GM23338 (cell line): ENCODE results near the gene PTPN9. TPM values are rescaled to one million over a fixed set of nuclear protein-coding genes. Genes with fewer than 3 reads are reported as not detected.

Experiments
- ATAC-seq: fragments of 200-7000 bp; cut with Tn5 transposase; 3 replicates; pipeline ENCODE4 v1.9.1; 2020
- DNase-seq: peaks from one replicate; pipeline ENCODE4 v3.0.0-alpha.2; 2015; ENCODE audit warnings: low spot score
- H2AFZ ChIP-seq: fragments of 200-600 bp; sonication (generic); 2 replicates; pipeline ENCODE4 v1.8.0; 2016; ENCODE audit warnings: antibody characterized with exemption, mild to moderate bottlenecking, moderate library complexity
- H3F3A ChIP-seq: fragments of 200-600 bp; sonication (generic); replicated peaks from 2 replicates; pipeline ENCODE4 v1.8.0; 2017; ENCODE audit warnings: antibody characterized with exemption, mixed run types, low read depth
- H3K27ac ChIP-seq: fragments of 200-600 bp; sonication (generic); 2 replicates; pipeline ENCODE4 v1.6.1; 2016; ENCODE audit warnings: low read depth
- H3K27me3 ChIP-seq: fragments of 200-600 bp; sonication (generic); 2 replicates; pipeline ENCODE4 v1.8.0; 2016; ENCODE audit warnings: mild to moderate bottlenecking, mixed run types, moderate library complexity; ENCODE audit not compliant: insufficient read depth
- H3K36me3 ChIP-seq: fragments of 200-600 bp; sonication (generic); 2 replicates; pipeline ENCODE4 v1.8.0; 2016; ENCODE audit warnings: mild to moderate bottlenecking; ENCODE audit not compliant: insufficient read depth
- H3K4me1 ChIP-seq: fragments of 200-600 bp; sonication (generic); 2 replicates; pipeline ENCODE4 v1.8.0; 2016; ENCODE audit warnings: mild to moderate bottlenecking, moderate library complexity; ENCODE audit not compliant: insufficient read depth
- H3K4me2 ChIP-seq: fragments of 200-600 bp; sonication (generic); 2 replicates; pipeline ENCODE4 v1.7.1; 2017; ENCODE audit warnings: mixed run types
- H3K4me3 ChIP-seq: fragments of 200-600 bp; sonication (generic); 2 replicates; pipeline ENCODE4 v1.6.1; 2016; ENCODE audit warnings: mixed run types
- H3K79me2 ChIP-seq: fragments of 200-600 bp; sonication (generic); replicated peaks from 2 replicates; pipeline ENCODE4 v1.8.0; 2017; ENCODE audit warnings: mild to moderate bottlenecking; ENCODE audit not compliant: insufficient read depth
- H3K9me2 ChIP-seq: fragments of 200-600 bp; sonication (generic); 2 replicates; pipeline ENCODE4 v1.8.0; 2017; ENCODE audit not compliant: insufficient read depth
- H4K20me1 ChIP-seq: fragments of 200-600 bp; sonication (generic); replicated peaks from 2 replicates; pipeline ENCODE4 v1.8.0; 2017; ENCODE audit warnings: mild to moderate bottlenecking; ENCODE audit not compliant: insufficient read depth
- H3K27ac Mint-ChIP-seq: 2 replicates; pipeline ENCODE4 v1.8.0; 2020; ENCODE audit warnings: inconsistent platforms, mild to moderate bottlenecking, moderate library complexity, mixed read lengths
- H3K27me3 Mint-ChIP-seq: 3 replicates; pipeline ENCODE4 v1.8.0; 2022; ENCODE audit warnings: low read depth, mild to moderate bottlenecking, moderate library complexity, mixed read lengths, inconsistent platforms; ENCODE audit not compliant: insufficient read depth, poor library complexity
- H3K36me3 Mint-ChIP-seq: 3 replicates; pipeline ENCODE4 v1.8.0; 2021; ENCODE audit warnings: low read depth, mild to moderate bottlenecking, inconsistent platforms, moderate library complexity, mixed read lengths
- H3K4me1 Mint-ChIP-seq: 3 replicates; pipeline ENCODE4 v1.8.0; 2020; ENCODE audit warnings: mild to moderate bottlenecking, inconsistent platforms, mixed read lengths
- H3K4me3 Mint-ChIP-seq: 3 replicates; pipeline ENCODE4 v1.8.0; 2021; ENCODE audit warnings: moderate library complexity, mild to moderate bottlenecking, inconsistent platforms, mixed read lengths
- H3K9me3 Mint-ChIP-seq: 3 replicates; pipeline ENCODE4 v1.8.0; 2020; ENCODE audit warnings: moderate library complexity, mild to moderate bottlenecking, inconsistent platforms, mixed read lengths
- CREB1 ChIP-seq: fragments of 250-450 bp; sonication (Bioruptor Pico); IDR thresholded peaks from 2 replicates; pipeline ENCODE4 v1.5.0; 2020; ENCODE audit warnings: low read depth, mild to moderate bottlenecking, moderate library complexity
- EZH2phosphoT487 ChIP-seq: fragments of 200-600 bp; sonication (generic); IDR thresholded peaks from one replicate; pipeline ENCODE4 v1.8.1; 2018; ENCODE audit warnings: antibody characterized with exemption; ENCODE audit not compliant: unreplicated experiment
- JUNB ChIP-seq: IDR thresholded peaks from one replicate; pipeline ENCODE4 v1.6.1; 2016; ENCODE audit warnings: antibody characterized with exemption; ENCODE audit not compliant: unreplicated experiment
- NANOG ChIP-seq: IDR thresholded peaks from 2 replicates; pipeline ENCODE4 v1.6.1; 2016; ENCODE audit warnings: antibody characterized with exemption, borderline replicate concordance
- STAT1 ChIP-seq: IDR thresholded peaks from one replicate; pipeline ENCODE4 v1.6.1; 2016; ENCODE audit warnings: antibody characterized with exemption; ENCODE audit not compliant: unreplicated experiment
- ZNF331 ChIP-seq: fragments of 250-450 bp; sonication (Bioruptor Pico); IDR thresholded peaks from 2 replicates; pipeline ENCODE4 v1.5.0; 2020; ENCODE audit warnings: low read depth, mild to moderate bottlenecking, moderate library complexity
- polyA plus RNA-seq: library from polyadenylated mRNA; unstranded; fragments of >200 nt; fragmentation: Nextera tagmentation; extraction: Ambion mirVana; gene quantifications from 2 replicates; pipeline ENCODE4 v1.2.1, GENCODE V29; 2016
- total RNA-seq: library from RNA; depleted of rRNA; stranded (reverse); fragments of >200 nt; shearing (Covaris generic); gene quantifications from 2 replicates; pipeline ENCODE4 v1.2.3, GENCODE V29; 2014
- TF ChIP-seq, protein P1 (sequence below), 2 experiments: fragments of 200-600 bp in 1 of 2; sonication (generic) in 1 of 2; conservative IDR thresholded peaks; 2 replicates each; pipeline versions ENCODE4 v1.5.1 to v1.6.1; 2016 to 2017; ENCODE audit warnings: antibody characterized with exemption in 2 of 2, low read depth in 2 of 2, mild to moderate bottlenecking in 2 of 2, moderate library complexity in 1 of 2
- TF ChIP-seq, protein P2 (sequence below): IDR thresholded peaks from 2 replicates; pipeline ENCODE4 v1.6.1; 2016; ENCODE audit warnings: antibody characterized with exemption

The PTPN9 gene
- total and polyA plus RNA-seq, 2 experiments from 2014 or later = 12.1 to 32.7 TPM

DNA sequence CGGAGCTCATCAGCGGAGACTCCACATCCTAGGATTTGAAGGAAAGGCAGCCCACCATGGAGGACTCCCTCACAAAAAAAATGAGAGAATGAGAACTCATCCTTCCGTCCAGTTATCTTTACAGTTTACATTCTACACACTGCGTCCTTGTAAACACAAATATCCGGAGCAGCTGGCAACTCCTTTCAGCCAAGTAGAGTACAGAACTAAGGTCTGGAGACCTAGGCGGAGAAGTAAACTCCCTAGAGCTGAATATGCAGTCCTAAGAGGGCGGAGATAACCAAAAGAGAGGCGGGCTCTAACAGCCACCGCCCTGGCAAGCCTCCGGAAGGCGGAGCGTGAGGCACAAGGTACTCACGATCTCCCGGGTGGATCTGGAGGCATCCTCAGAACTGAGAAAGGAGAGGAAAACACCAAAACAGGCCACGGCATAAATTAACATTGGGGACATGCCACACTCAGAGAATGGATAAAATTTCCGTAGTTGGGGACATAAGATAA, 126.7 kb downstream of the PTPN9 start:
- H3K4me1 Mint-ChIP-seq = peaks cover 19% of the 10 kb centered on the region; the same call in 2 of the 3 replicates
- TF ChIP-seq, protein P1, sequence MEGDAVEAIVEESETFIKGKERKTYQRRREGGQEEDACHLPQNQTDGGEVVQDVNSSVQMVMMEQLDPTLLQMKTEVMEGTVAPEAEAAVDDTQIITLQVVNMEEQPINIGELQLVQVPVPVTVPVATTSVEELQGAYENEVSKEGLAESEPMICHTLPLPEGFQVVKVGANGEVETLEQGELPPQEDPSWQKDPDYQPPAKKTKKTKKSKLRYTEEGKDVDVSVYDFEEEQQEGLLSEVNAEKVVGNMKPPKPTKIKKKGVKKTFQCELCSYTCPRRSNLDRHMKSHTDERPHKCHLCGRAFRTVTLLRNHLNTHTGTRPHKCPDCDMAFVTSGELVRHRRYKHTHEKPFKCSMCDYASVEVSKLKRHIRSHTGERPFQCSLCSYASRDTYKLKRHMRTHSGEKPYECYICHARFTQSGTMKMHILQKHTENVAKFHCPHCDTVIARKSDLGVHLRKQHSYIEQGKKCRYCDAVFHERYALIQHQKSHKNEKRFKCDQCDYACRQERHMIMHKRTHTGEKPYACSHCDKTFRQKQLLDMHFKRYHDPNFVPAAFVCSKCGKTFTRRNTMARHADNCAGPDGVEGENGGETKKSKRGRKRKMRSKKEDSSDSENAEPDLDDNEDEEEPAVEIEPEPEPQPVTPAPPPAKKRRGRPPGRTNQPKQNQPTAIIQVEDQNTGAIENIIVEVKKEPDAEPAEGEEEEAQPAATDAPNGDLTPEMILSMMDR (conservative IDR thresholded peaks at IDR 0.05; ENCODE audit: low read depth in 2 of 2) = no peak
- TF ChIP-seq JUNB (no peak), NANOG (no peak), ZNF331 (CRISPR knock-in tag) (no peak)
- peak overlapping the region; percentile 86 for H3K4me3 ChIP-seq
- no peak overlapping the region for H2AFZ ChIP-seq
- peaks cover 19% of the 10 kb centered on the region for H3K27me3 Mint-ChIP-seq
- DNase-seq = peak; percentile 89
- no peaks in the 10 kb centered on the region for H3K27me3 ChIP-seq
- peaks cover 21% of the 10 kb centered on the region for H3K4me1 ChIP-seq
- peaks cover 17% of the 10 kb centered on the region for H3F3A ChIP-seq
- peaks cover 2% of the 10 kb centered on the region for H3K36me3 Mint-ChIP-seq
- ATAC-seq = peak; percentile 11
- peak overlapping the region; percentile 81 for H3K4me2 ChIP-seq
- H3K9me3 Mint-ChIP-seq = no peaks in the 10 kb centered on the region; the same call in 2 of the 3 replicates
- peak overlapping the region; percentile 96 for H3K4me3 Mint-ChIP-seq
- H4K20me1 ChIP-seq = peaks cover 21% of the 10 kb centered on the region
- peak overlapping the region; percentile 100 for H3K27ac Mint-ChIP-seq
- H3K27ac ChIP-seq = peak overlapping the region; percentile 98
- H3K36me3 ChIP-seq = no peaks in the 10 kb centered on the region
- H3K9me2 ChIP-seq = no peaks in the 10 kb centered on the region
- H3K79me2 ChIP-seq = peaks cover 43% of the 10 kb centered on the region

DNA sequence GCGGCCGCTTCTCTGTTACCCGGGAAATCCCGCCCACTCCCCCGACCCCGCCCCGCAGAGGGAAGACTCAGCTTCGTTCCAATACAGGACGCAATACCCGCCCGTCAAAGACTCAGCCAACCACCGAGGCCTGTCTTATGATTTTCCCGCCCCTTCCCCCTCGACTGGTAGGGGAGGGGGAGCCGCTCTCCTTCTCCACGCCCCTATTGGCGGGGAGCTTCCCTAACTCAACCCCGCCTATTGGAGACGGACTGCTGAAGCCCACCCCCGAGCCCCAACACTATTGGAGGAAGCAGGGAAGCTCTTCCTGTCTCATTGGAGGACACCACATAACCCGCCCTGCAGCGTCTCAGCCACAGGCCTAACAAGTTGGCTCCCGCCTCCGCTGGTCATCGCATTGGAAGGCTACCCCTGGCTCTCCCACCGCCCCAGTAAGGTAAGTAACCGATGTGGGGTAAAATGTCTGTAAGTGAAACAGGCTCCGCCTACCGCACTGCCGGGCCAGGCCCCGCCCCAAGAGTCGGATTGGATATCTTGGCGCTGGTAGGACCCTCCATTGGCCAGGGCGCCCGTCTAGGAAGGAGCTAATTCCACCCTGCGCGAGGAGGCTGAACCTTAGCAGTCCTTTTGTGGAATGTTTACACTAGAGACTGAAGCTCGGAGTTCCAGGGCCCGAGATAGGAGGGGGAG, 127.3 kb downstream of the PTPN9 start, which contains the start of gene SIN3A:
TSS of gene SIN3A (minus strand) at position 17 of the 690 bp plus-strand sequence. CDS start 21,315 bp downstream, outside the sequence.
- no peaks in the 10 kb centered on the region for H3K27me3 ChIP-seq
- H3K36me3 ChIP-seq = no peaks in the 10 kb centered on the region
- H3K4me1 Mint-ChIP-seq = peaks cover 16% of the 10 kb centered on the region; the same call in 2 of the 3 replicates
- peaks cover 8% of the 10 kb centered on the region for H3K36me3 Mint-ChIP-seq
- H3K4me3 ChIP-seq = peak within 1 kb of the TSS; percentile 86
- peaks cover 15% of the 10 kb centered on the region for H3K27me3 Mint-ChIP-seq
- H3K27ac Mint-ChIP-seq = peak within 1 kb of the TSS; percentile 100
- peak within 1 kb of the TSS; percentile 88 for H3K4me2 ChIP-seq
- H3K9me2 ChIP-seq = no peaks in the 10 kb centered on the region
- peak; percentile 74; the same call in 1 of the 2 replicates for TF ChIP-seq CREB1
- no peak for TF ChIP-seq EZH2phosphoT487
- peaks cover 17% of the 10 kb centered on the region for H3K4me1 ChIP-seq
- peak within 1 kb of the TSS; percentile 96 for H3K4me3 Mint-ChIP-seq
- peaks cover 49% of the 10 kb centered on the region for H3K79me2 ChIP-seq
- H2AFZ ChIP-seq = no peak within 1 kb of the TSS
- peak; percentile 56 for ATAC-seq
- H4K20me1 ChIP-seq = peaks cover 27% of the 10 kb centered on the region
- DNase-seq = peak; percentile 100
- peaks cover 14% of the 10 kb centered on the region for H3F3A ChIP-seq
- H3K9me3 Mint-ChIP-seq = no peaks in the 10 kb centered on the region
- peak within 1 kb of the TSS; percentile 98 for H3K27ac ChIP-seq

DNA sequence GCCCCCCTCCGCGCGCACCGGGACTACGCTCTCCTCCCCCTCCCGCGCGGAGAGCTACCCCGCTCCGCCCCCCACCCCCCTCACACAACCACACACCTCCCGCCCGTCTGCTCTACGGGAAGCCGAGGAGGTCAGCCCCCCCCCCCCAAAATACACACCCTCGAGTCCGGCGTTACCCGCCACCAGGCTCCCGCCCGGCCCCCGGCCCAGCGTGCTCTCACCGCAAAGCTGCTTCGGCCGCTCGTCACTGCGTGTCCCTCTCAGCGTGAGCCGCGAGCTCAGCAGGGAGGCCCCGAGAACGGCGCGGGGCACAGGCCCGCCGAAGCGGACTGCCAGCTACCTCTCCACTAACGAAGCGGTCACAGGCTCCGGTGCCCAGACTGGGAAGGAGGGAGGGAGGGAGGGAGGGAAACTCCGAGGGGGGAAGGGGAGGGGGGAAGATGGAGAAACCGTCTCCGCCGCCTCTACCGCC, 127.9 kb downstream of the PTPN9 start:
- H3F3A ChIP-seq = peaks cover 14% of the 10 kb centered on the region
- H4K20me1 ChIP-seq = peaks cover 33% of the 10 kb centered on the region
- no peak for TF ChIP-seq JUNB
- TF ChIP-seq, protein P1 (conservative IDR thresholded peaks at IDR 0.05; ENCODE audit: low read depth in 2 of 2) = no peak
- no peak for TF ChIP-seq ZNF331 (CRISPR knock-in tag)
- TF ChIP-seq CREB1 = no peak
- TF ChIP-seq STAT1 = no peak
- no peak for TF ChIP-seq NANOG
- TF ChIP-seq, protein P2, sequence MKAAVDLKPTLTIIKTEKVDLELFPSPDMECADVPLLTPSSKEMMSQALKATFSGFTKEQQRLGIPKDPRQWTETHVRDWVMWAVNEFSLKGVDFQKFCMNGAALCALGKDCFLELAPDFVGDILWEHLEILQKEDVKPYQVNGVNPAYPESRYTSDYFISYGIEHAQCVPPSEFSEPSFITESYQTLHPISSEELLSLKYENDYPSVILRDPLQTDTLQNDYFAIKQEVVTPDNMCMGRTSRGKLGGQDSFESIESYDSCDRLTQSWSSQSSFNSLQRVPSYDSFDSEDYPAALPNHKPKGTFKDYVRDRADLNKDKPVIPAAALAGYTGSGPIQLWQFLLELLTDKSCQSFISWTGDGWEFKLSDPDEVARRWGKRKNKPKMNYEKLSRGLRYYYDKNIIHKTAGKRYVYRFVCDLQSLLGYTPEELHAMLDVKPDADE = no peak
- H3K4me1 ChIP-seq = peaks cover 13% of the 10 kb centered on the region
- Mint-ChIP-seq H3K4me3 (peak overlapping the region; percentile 96), H3K27ac (peak overlapping the region; percentile 88), H3K36me3 (peaks cover 9% of the 10 kb centered on the region), H3K27me3 (peaks cover 17% of the 10 kb centered on the region), H3K4me1 (peaks cover 11% of the 10 kb centered on the region; the same call in 2 of the 3 replicates), H3K9me3 (no peaks in the 10 kb centered on the region)
- H3K79me2 ChIP-seq = peaks cover 55% of the 10 kb centered on the region
- no peak overlapping the region for H2AFZ ChIP-seq
- H3K36me3 ChIP-seq = no peaks in the 10 kb centered on the region
- DNase-seq (no peak), ATAC-seq (no peak)
- H3K4me3 ChIP-seq = peak overlapping the region; percentile 77
- H3K27ac ChIP-seq = peak overlapping the region; percentile 94; the same call in 1 of the 2 replicates
- no peaks in the 10 kb centered on the region for H3K9me2 ChIP-seq
- H3K27me3 ChIP-seq = no peaks in the 10 kb centered on the region
- H3K4me2 ChIP-seq = peak overlapping the region; percentile 70; the same call in 1 of the 2 replicates
